CD4-positive, alpha-beta T cell treated with Interleukin-6 for 4 hours (primary cell): ENCODE data around the gene SDK2.

Experiments used
- DNase-seq: peaks from one replicate; pipeline ENCODE4 v3.0.0-alpha.2; 2020; ENCODE audit warnings: mixed read lengths

The SDK2 gene

DNA sequence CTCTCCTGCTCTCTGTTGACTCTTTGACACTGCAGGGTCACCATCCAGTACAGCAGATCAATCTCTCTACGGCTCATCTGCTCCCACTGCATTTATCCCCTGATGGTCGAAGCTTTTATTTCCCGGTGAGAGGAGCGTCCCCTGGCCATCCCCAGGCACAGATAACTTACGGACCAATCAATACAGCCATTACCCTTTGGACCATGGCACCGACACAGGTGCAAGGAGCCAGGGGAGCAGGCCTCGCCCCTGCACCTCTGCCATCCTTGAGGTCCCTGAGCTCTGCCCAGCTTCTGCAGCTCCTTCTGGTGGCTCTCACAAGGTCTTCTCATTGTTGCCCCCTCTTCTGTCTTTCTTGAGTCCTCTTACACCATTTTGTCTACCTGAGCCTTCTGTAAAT lies 115.6 kb downstream of the SDK2 start:
- DNase-seq: no peak

- DNase-seq: no peak
These were observed 117.3 kb downstream of the SDK2 start for GRCh38 chr17:73526952-73527351.

DNA sequence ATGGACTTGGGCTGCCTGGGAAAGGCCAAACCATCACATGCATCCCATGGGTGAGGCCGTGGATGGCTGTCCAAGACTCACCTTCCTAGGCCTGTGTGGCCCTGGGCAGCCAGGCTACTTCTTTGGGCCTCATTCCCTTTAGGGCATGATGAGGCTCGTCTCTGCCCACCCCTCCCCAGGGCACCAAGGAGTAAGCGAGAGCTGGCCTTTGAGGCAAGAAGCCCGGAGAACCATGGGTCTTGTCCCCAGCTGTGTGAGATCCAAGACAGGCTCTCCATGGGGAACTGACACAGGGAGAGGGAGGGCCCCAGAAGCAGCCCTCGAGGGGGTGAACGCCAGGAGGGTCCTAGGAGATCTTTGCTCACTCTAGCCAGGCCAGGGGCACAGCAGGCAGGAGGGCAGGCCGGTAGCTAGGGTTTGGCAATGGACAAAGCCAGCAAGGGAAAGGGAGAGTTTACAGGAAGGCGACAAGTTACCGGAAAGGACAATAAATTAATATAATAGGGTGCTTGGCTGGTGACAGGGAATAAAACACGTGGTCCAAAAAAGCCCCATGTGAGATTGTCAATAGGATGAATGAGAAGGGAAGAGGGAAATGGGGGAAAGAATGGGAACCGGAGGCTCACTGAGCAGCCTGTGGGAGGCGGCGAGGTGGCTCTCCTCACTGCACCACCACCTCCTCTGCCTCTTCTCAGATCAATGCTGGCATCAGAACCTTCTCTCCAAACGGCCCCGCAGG lies 119.1 kb downstream of the SDK2 start:
- DNase-seq: no peak

- DNase-seq: no peak
These were observed 121.5 kb downstream of the SDK2 start for GRCh38 chr17:73522696-73523095.

GRCh38 chr17:73522107-73522506 lies 122.1 kb downstream of the SDK2 start:
- DNase-seq: no peak

DNA sequence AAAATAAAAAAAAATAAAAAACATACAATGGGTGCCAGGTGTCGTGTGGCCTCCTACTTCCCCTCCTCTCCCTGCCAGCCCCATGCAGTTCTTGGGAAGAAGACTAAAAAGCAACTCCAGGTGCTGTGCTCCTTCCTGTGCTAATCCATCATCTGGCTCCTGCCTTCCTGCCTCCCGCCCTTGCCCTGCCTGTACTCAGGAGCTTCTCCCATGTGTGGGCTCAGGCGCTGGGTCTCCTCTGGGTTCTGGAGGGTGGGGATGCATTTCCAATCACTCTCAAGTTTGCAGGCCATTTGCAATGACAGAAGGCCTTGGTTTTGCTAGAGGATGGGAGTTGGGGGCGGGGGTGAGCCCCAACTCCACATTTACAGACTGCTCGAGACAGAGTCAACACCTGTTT lies 122.9 kb downstream of the SDK2 start:
- no peak for DNase-seq

DNA sequence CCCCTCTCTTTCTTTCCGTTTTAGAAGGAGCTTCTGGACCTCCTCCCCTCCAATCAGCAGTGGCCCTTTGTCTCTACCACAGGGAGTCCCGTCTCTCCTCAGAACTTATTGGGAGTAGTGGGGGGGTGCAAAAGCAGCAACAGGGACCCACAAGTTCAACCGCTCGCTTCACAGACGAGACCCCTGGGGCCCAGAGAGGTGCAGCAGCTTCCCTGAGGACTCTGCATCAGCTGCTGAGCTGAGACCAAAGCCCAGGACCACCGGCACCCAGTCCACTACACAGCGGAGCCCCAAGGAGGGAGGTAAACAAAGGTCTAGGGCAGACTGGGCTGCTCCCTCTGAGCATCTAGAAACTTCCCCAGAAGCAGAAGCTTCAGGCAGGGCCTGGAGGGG lies 123.9 kb downstream of the SDK2 start:
- no peak for DNase-seq

DNA sequence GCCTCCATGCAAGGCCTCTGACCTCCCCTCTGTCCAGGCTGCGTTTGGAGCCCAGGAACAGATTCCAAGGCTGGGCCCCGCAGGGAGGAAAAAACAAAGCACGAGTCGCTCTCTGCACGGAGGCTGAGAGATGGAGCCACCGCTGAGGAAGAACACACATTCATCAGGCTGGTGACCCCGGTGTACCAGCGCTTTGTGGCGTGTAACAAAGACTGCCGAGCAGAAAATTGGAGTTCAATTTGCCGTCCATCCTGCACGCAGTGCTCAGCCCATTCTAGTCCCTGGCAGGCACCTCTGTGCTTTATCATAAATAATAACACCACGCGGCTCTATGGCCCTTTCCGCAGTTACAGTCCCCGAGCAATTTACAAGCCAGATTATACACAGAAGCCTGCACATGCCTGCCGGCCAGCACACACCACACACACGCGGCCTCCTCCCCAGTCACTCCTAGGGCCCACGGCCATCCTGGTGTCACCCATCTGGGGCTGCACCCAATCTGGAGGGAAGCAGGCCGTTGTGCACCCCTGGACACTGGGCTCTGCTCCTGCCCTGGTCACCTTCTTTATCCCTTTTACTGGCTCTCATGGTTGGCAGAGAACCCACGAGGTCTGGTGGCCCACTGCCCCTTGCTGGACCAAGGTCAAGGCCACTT lies 124.4 kb downstream of the SDK2 start:
- DNase-seq: no peak

DNA sequence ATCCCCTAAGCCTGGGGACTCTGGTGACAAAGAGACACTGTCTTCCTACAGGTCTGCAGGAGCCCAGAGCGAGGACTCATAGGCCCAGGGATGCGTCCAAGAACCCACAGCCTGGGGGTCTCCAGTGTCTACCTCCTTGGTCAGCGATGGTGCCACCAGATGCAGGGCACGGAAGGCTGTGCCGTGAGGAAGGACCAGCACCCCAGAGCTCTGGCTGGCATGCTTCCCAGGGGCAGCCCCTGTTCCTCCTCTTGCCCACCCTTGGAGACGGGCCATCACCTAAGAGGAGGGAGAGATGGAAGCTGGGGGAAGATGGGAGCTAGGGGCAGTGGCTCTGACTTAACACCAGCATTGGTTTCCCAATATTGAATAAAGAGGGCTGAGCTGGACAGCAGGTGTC lies 125.2 kb downstream of the SDK2 start:
- DNase-seq: no peak

GRCh38 chr17:73516431-73516830 lies 127.8 kb downstream of the SDK2 start:
- no peak for DNase-seq

DNA sequence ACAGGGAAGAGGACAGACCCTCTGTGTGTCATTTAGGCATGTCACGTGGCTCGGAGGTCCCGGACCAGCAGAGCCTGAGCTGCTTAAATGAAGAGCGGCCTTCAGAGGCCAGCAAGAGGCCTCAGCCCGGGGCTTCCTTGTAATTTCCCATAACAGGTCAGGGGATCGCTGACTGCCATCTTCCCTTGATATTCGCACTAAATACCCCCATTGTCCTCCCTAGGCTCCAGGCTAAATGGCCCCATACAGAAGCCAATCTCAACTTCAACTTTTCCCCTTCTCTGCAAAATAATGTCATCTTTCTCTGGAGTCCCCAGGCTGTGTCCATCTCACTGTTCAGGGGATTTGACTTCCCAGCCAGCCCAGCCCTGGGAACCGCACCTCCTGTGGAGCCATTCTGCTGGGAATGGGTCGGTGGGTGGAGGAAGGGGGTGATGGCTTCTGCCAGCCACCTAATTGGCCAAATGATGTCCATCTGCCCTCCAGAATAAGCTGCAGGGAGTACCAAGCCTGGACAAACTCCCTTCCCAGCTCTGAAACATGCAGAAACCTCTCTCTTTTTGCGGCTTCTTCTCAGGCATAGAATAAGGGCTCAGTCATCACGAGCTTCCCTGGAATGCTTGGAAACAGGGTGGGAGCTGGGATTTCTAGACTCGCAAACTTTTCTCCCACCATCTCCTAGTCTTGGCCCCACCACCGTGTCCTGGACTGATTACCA lies 129.9 kb downstream of the SDK2 start:
- no peak for DNase-seq

DNA sequence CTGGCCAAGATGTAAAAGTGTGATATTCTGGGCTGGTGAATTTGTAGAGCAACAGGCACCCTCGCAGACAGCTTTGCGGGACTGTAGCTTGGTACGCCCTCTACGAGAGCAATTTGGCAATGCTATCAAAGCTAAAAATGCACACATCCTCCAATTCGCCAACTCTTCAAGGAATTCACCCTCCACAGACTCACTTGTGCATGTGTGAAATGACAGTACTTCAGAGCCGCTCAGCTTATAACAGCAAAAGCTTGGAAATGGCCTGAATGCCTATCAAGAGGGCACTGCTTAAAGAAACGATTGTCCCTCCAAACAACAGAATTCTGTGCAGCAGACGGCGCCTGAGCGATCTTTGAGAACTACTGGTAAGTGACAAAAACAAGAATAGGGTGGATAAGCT lies 130.8 kb downstream of the SDK2 start:
- DNase-seq: no peak

- no peak for DNase-seq
These were observed 132.5 kb downstream of the SDK2 start for GRCh38 chr17:73511719-73512115.

DNA sequence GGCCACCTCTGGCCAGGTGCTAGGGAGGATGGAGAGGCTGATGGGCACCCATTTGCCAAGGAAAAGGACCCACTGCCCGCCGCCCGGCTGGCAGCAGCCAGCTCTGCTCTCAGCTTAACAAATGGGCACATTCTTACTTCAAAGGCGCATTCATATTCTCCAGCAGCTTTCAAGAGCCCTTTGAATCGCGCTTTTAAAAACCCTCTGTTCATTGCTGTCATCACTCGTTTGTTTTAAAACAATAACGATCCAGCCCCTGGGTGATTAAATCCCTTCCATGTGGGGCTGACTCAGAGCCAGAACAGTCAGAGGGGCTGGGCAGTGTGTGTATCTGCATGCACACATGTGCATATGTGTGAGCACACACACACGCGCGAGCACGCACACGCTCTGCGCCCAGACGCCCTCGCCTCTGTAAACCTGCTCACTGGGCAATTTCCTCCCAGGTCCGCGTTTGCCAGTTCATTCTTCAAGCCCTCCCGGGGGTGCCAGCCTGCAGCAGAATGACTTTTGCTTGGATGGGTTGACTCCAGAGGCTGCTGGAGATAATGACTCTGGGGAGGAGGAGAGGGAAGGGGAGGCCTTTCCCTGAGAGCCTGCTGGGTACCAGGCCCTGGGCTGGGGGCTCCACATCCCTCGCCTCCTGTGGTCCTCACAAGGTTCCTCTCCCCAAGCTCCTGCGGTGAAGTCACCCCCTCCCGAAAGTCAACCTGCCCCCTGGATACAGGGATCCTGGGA lies 133.1 kb downstream of the SDK2 start:
- no peak for DNase-seq

DNA sequence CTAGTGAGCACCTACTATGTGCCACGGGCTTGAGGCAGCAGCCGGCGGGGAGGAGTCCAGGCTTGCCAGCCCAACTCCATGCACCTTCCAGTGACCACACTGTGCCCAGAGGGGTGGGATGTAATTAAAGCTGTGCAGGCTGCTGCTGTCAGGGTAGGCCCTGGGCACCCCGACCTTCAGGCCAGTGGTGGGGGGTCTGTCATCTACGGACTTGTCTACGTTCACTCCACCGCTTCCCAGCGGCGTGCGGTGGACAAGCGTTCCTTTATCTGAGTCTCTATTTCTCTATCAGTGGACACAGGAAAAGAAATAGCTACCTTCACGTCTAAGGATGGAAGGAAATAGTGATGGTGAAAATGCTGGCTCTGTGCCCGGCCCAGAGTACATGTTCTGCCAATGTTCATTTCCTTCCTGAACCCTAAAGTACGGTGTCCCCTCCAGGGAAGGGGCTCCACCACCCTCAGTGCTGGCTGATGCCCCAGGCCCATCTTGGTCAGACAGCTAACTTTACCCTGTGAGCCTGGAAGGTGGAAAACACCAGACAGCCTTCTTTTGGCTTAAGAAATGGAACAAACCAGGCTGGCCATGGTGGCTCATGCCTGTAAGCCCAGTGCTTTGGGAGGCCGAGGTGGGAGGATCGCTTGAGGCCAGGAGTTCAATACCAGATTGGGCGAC lies 135.2 kb downstream of the SDK2 start:
- DNase-seq: no peak

DNA sequence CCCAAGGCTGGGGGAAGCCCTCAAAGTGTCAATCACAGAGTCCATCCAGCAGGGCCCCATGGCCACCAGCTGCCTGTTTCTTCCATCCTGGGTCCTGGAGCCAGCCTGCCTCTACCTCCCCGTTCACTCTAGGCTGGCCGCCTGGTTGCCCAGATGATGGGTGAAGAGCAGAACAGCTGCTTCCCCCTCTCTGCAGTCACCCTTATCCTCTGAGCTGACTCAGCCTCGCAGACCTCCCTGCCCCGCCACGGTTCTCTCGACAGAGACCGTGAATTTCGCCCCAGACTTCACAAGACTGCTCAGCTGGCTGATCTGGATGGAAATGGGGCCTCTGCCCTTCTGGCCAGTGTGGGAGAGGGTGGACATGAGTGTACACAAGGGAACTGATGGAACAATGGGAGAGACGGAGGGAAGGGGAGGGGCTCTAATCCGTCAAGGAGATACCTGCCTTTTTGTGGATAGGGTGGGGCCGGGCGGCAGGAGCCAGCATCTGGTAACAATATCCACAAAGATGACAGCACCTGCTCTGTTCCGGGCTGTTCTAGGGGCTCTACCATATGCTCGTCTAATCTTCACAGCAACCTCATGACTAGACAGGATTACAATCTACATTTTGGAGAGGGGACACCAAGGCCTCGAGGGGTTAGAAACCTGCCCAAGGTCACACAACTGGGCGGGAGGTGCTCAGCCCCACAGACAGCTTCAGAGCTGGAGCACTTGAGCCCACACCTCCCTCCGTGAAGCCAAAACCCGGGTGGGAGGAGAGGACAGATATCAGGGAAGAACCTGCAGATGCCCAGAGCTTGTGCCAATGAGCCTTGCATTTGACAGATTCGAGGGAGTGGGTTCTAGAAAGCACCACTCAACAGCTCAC lies 136.0 kb downstream of the SDK2 start:
- DNase-seq: no peak

- no peak for DNase-seq
These were observed 137.5 kb downstream of the SDK2 start for GRCh38 chr17:73506470-73507435.

- DNase-seq: no peak
These were observed 140.7 kb downstream of the SDK2 start for GRCh38 chr17:73503560-73503959.

GRCh38 chr17:73500414-73500999 lies 143.7 kb downstream of the SDK2 start:
- no peak for DNase-seq

DNA sequence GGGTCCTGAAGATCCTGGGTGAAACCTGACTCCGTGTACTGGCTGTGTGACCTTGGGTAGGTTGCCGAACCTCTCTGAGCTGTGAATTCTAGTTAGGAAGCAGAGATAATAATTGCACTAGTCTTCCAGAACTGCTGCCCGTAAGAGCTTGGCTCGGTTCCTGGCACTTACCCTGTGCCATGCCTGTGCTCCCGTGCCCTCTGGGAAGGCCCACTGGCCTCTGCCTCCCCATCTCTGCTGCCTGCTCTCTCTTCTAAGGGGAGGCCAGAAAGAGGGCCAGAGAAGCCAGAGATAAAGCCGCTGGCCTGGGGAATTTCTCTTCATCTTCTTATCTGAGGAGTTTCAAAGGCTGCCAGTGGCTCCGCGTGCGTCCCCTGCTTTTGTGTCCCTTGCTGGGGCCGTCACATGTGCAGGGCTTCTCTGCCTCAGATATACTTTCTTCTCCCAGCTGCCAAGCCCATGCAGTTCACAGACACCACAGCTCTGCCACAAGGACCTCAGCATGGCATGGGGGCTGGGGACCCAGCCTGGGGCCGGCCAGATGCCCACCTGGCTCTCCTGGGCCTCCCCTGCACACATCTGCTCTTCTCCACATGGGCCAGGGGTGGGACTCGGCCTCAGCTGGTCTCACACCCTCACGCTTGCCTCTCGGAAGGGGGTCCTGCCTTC lies 145.2 kb downstream of the SDK2 start:
- no peak for DNase-seq
